LNCAP (cell line): Measurements from ENCODE around the gene PRKRA.
A peak's percentile ranks its signal among the peaks of the same experiment; 100 is the strongest.

Experiments used
- CTCF ChIP-seq: fragments of 450-650 bp; IDR thresholded peaks from 2 replicates; pipeline ENCODE4 v1.5.1; 2017; ENCODE audit warnings: mild to moderate bottlenecking

PRKRA gene

GRCh38 chr2:178417916-178418315 lies 33.1 kb downstream of the PRKRA start:
- no peak for TF ChIP-seq CTCF

- TF ChIP-seq CTCF: no peak
These were observed 35.0 kb downstream of the PRKRA start for GRCh38 chr2:178415979-178416378.

GRCh38 chr2:178414266-178415247 lies 36.4 kb downstream of the PRKRA start:
- TF ChIP-seq CTCF: peak; percentile 71

- TF ChIP-seq CTCF: no peak
These were observed 37.3 kb downstream of the PRKRA start for GRCh38 chr2:178413472-178414265.

- TF ChIP-seq CTCF: no peak
These were observed 38.9 kb downstream of the PRKRA start for GRCh38 chr2:178412047-178412446.

- TF ChIP-seq CTCF: no peak
These were observed 41.7 kb downstream of the PRKRA start for GRCh38 chr2:178409261-178409660.

- no peak for TF ChIP-seq CTCF
These were observed 46.6 kb downstream of the PRKRA start for GRCh38 chr2:178404368-178404767.
